Endodermal cell (in vitro differentiated cells): ENCODE results near the gene DNASE2B. TPM values are rescaled to one million over a fixed set of nuclear protein-coding genes. Genes with fewer than 3 reads are reported as not detected.

Source experiments
- DNase-seq: peaks from one replicate; pipeline ENCODE4 v3.0.0-alpha.2; 2017
- H3K27ac ChIP-seq: 2 replicates; pipeline ENCODE4 v1.5.1; 2013; ENCODE audit warnings: mild to moderate bottlenecking, low read depth, low read length, moderate library complexity
- H3K27me3 ChIP-seq: 2 replicates; pipeline ENCODE4 v1.6.1; 2013; ENCODE audit warnings: mild to moderate bottlenecking, low read length, moderate library complexity; ENCODE audit not compliant: insufficient read depth, control insufficient read depth, poor library complexity, severe bottlenecking
- H3K36me3 ChIP-seq: 2 replicates; pipeline ENCODE4 v1.7.0; 2013; ENCODE audit warnings: mild to moderate bottlenecking, low read length, moderate library complexity; ENCODE audit not compliant: control insufficient read depth, insufficient read depth
- H3K4me1 ChIP-seq: one replicate; pipeline ENCODE4 v1.7.0; 2013; ENCODE audit warnings: low read length; ENCODE audit not compliant: control insufficient read depth, insufficient read depth
- H3K4me3 ChIP-seq: 2 replicates; pipeline ENCODE4 v1.5.1; 2013; ENCODE audit warnings: mild to moderate bottlenecking, low read length, moderate library complexity
- H3K9ac ChIP-seq: 2 replicates; pipeline ENCODE4 v1.6.1; 2013; ENCODE audit warnings: mild to moderate bottlenecking, low read length, moderate library complexity; ENCODE audit not compliant: poor library complexity, severe bottlenecking; ENCODE audit errors: extremely low read depth
- H3K9me3 ChIP-seq: 2 replicates; pipeline ENCODE4 v1.6.1; 2013; ENCODE audit warnings: mild to moderate bottlenecking, low read length, moderate library complexity; ENCODE audit not compliant: control insufficient read depth
- H3K27ac Mint-ChIP-seq: 2 replicates; pipeline ENCODE4 v1.8.0; 2020; ENCODE audit warnings: mixed read lengths
- H3K27me3 Mint-ChIP-seq: 2 replicates; pipeline ENCODE4 v1.8.0; 2021; ENCODE audit warnings: mild to moderate bottlenecking, mixed read lengths; ENCODE audit not compliant: insufficient read depth
- H3K36me3 Mint-ChIP-seq: 2 replicates; pipeline ENCODE4 v1.8.0; 2020; ENCODE audit warnings: low read depth, mixed read lengths
- H3K4me1 Mint-ChIP-seq: 2 replicates; pipeline ENCODE4 v1.8.0; 2020; ENCODE audit warnings: mixed read lengths
- H3K4me3 Mint-ChIP-seq: 2 replicates; pipeline ENCODE4 v1.8.0; 2020; ENCODE audit warnings: mild to moderate bottlenecking, moderate library complexity, mixed read lengths
- H3K9me3 Mint-ChIP-seq: 2 replicates; pipeline ENCODE4 v1.8.0; 2020; ENCODE audit warnings: mild to moderate bottlenecking, mixed read lengths
- WGBS, 2 experiments: methylation state at CpG; one replicate each; pipeline versions ENCODE4 v1.1.5 to v1.1.7; 2013; ENCODE audit warnings: missing lambda C conversion rate in 2 of 2, mixed read lengths in 1 of 2; ENCODE audit not compliant: insufficient coverage in 1 of 2, insufficient read length in 1 of 2; 5-methylcytosine and 5-hydroxymethylcytosine counted together
- total RNA-seq, 2 donors: library from RNA; stranded (reverse); fragmentation: NEBNext Ultra II Directional in 1 of 2; extraction: Animal tissue kit (Norgen Biotek cat#: 25700) in 1 of 2; gene quantifications; 2 replicates in 1 of 2; 3 replicates in 1 of 2; pipeline ENCODE4 v1.2.1, GENCODE V29; 2021
- TF ChIP-seq, protein P1 (sequence below): fragments of 200-600 bp; sonication (generic); conservative IDR thresholded peaks from 2 replicates; pipeline ENCODE4 v1.5.0; 2021; ENCODE audit warnings: antibody characterized with exemption, mild to moderate bottlenecking

DNASE2B gene
- total RNA-seq, 2 donors from 2014 or later: not detected

GRCh38 chr1:84363622-84364021, 34.7 kb upstream of the DNASE2B start:
- Mint-ChIP-seq H3K27ac (no peak overlapping the region), H3K36me3 (no peaks in the 10 kb centered on the region), H3K9me3 (no peaks in the 10 kb centered on the region), H3K4me3 (no peak overlapping the region), H3K27me3 (peaks cover 10% of the 10 kb centered on the region), H3K4me1 (peaks cover 11% of the 10 kb centered on the region)
- TF ChIP-seq, protein P1, sequence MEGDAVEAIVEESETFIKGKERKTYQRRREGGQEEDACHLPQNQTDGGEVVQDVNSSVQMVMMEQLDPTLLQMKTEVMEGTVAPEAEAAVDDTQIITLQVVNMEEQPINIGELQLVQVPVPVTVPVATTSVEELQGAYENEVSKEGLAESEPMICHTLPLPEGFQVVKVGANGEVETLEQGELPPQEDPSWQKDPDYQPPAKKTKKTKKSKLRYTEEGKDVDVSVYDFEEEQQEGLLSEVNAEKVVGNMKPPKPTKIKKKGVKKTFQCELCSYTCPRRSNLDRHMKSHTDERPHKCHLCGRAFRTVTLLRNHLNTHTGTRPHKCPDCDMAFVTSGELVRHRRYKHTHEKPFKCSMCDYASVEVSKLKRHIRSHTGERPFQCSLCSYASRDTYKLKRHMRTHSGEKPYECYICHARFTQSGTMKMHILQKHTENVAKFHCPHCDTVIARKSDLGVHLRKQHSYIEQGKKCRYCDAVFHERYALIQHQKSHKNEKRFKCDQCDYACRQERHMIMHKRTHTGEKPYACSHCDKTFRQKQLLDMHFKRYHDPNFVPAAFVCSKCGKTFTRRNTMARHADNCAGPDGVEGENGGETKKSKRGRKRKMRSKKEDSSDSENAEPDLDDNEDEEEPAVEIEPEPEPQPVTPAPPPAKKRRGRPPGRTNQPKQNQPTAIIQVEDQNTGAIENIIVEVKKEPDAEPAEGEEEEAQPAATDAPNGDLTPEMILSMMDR: no peak
- DNase-seq: no peak
- no peak overlapping the region for H3K9ac ChIP-seq
- H3K9me3 ChIP-seq: peaks cover 6% of the 10 kb centered on the region
- H3K4me1 ChIP-seq: no peaks in the 10 kb centered on the region
- 91 to 95% methylated on average over 3 to 5 of the region's 5 CpGs for WGBS, 2 experiments
- peaks cover 10% of the 10 kb centered on the region for H3K27me3 ChIP-seq
- no peak overlapping the region for H3K4me3 ChIP-seq
- H3K36me3 ChIP-seq: no peaks in the 10 kb centered on the region
- H3K27ac ChIP-seq: no peak overlapping the region

DNA sequence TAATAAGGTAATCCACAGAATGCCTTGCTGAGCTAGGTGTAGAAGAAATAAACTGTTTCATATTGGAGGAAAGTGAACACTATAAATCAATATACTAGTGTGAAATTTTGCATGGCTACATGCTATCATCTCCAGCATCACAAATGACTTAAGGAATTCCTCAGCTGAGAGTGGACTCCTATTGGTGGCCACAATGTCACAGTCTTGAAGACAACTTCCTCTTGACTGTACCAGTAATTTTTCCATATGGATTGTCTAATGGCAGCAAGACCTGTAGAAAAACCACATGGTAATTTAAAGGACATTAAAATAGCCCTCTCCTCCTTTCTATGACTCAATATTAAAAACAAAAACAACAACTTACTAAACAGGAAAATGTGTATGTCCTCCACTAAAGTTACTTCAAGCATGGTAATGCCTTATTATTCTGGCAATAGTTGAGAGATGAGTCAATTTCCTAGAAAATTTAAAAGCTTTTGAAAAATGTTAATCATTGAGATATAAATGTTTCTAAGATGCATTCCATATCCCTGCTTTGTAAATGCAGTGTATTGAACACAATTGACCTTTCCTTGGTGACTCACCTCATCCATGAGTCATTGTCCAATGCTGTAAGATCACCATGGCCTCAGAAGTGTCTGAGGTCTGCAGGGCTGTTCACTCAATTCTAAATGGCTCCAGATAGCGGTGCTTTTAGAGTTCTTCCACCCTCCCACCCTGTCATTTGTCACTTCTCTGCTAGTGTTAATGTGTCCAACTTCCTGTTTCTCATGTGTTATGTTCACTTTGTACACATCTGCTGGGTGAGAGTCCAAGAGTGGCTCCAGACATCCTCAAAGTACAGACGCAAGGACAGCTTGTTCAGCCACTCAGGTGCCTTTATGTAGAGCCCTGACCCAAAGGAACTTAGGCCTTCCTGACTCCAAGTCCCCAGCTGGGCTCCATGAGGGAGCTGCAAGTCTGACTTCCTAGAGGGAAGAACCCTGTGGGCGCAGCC, 32.8 kb upstream of the DNASE2B start:
- H3K4me3 Mint-ChIP-seq: no peak overlapping the region
- Histone ChIP-seq H3K36me3 (no peaks in the 10 kb centered on the region), H3K27me3 (peaks cover 7% of the 10 kb centered on the region), H3K4me1 (no peaks in the 10 kb centered on the region), H3K9me3 (peaks cover 6% of the 10 kb centered on the region), H3K27ac (no peak overlapping the region), H3K9ac (no peak overlapping the region), H3K4me3 (no peak overlapping the region)
- H3K9me3 Mint-ChIP-seq: no peaks in the 10 kb centered on the region
- H3K27me3 Mint-ChIP-seq: peaks cover 10% of the 10 kb centered on the region
- TF ChIP-seq, protein P1: no peak
- WGBS, 2 experiments: 59 to 67% methylated on average over 3 of the region's 3 CpGs
- H3K4me1 Mint-ChIP-seq: peaks cover 4% of the 10 kb centered on the region
- no peaks in the 10 kb centered on the region for H3K36me3 Mint-ChIP-seq
- DNase-seq: no peak
- H3K27ac Mint-ChIP-seq: no peak overlapping the region

DNA sequence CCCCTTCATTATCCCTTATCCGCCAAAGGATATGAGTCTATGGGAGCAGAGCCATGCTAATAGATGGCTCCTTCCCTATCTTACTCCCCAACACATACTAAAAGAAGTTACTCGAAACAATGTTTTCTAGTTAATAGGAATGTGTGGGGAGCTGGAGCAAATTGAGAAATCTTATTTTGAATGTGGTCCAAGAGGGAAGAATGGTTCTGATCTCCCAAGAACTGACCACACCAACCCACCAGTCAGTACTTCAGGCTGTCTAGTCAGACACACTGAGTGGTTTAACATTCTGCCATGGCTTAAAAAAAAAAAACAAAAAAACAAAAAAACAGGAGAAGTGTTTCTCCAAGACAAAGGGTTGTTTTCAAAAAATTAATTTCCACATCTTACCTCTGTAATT, 31.5 kb upstream of the DNASE2B start:
- Histone ChIP-seq H3K9me3 (no peaks in the 10 kb centered on the region), H3K27me3 (peaks cover 7% of the 10 kb centered on the region), H3K9ac (no peak overlapping the region), H3K4me1 (no peaks in the 10 kb centered on the region), H3K36me3 (no peaks in the 10 kb centered on the region), H3K27ac (no peak overlapping the region), H3K4me3 (no peak overlapping the region)
- WGBS, 2 experiments: 100% methylated on average over 1 of the region's 2 CpGs; no CpG with 5 or more reads in 1 of the 2 experiments
- H3K27me3 Mint-ChIP-seq: peaks cover 9% of the 10 kb centered on the region
- no peaks in the 10 kb centered on the region for H3K36me3 Mint-ChIP-seq
- no peaks in the 10 kb centered on the region for H3K4me1 Mint-ChIP-seq
- TF ChIP-seq, protein P1: no peak
- no peaks in the 10 kb centered on the region for H3K9me3 Mint-ChIP-seq
- no peak overlapping the region for H3K4me3 Mint-ChIP-seq
- H3K27ac Mint-ChIP-seq: no peak overlapping the region
- DNase-seq: no peak
